Panc1 (cell line): ENCODE measurements around the gene SYTL1. TPM values are rescaled to one million over a fixed set of nuclear protein-coding genes. Genes with fewer than 3 reads are reported as not detected.

Experiments
- ATAC-seq: fragments of 200-7000 bp; cut with Tn5 transposase; 2 replicates; pipeline ENCODE4 v1.9.1; 2020; ENCODE audit warnings: mild to moderate bottlenecking, moderate library complexity
- BruUV-seq: library from RNA; stranded (reverse); fragments of 400-500 nt; replicated peaks from 2 replicates; lab custom pipeline; 2021; lab: Mats Ljungman, UMichigan
- CTCF ChIA-PET: fragments of 300-600 bp; sonication (Branson Sonifier 250); formaldehyde crosslinking; loops from one replicate; lab custom pipeline; 2022; ENCODE audit warnings: antibody characterized with exemption; lab: Charles Lee
- POLR2A ChIA-PET: fragments of 300-600 bp; sonication (Branson Sonifier 250); formaldehyde crosslinking; loops from one replicate; lab custom pipeline; 2022; ENCODE audit warnings: antibody characterized with exemption; lab: Charles Lee
- DNase-seq: peaks from one replicate; pipeline ENCODE4 v3.0.0-alpha.2; 2010; ENCODE audit warnings: low read depth, low spot score
- H3K27ac ChIP-seq: 2 replicates; pipeline ENCODE4 v1.5.1; 2011; ENCODE audit warnings: mild to moderate bottlenecking, low read length, inconsistent platforms
- H3K27me3 ChIP-seq: fragments of 200-500 bp; sonication (Bioruptor generic); 2 replicates; pipeline ENCODE4 v1.6.0; 2014; ENCODE audit warnings: low read length, inconsistent platforms; ENCODE audit not compliant: control insufficient read depth, insufficient read depth
- H3K36me3 ChIP-seq: fragments of 200-500 bp; sonication (Bioruptor generic); 2 replicates; pipeline ENCODE4 v1.5.1; 2014; ENCODE audit warnings: inconsistent platforms, mild to moderate bottlenecking, low read length, moderate library complexity; ENCODE audit not compliant: control insufficient read depth, insufficient read depth
- H3K4me1 ChIP-seq: 2 replicates; pipeline ENCODE4 v1.5.1; 2011; ENCODE audit warnings: inconsistent platforms, mild to moderate bottlenecking, low read length, moderate library complexity; ENCODE audit not compliant: control insufficient read depth, insufficient read depth
- H3K4me3 ChIP-seq, 2 experiments: 2 replicates each; pipeline ENCODE4 v1.5.1; 2011 to 2012; ENCODE audit warnings: low read depth in 2 of 2, low read length in 2 of 2, mild to moderate bottlenecking in 2 of 2, inconsistent platforms in 1 of 2, moderate library complexity in 1 of 2
- H3K9me3 ChIP-seq: fragments of 200-500 bp; sonication (Bioruptor generic); 2 replicates; pipeline ENCODE4 v1.5.1; 2014; ENCODE audit warnings: low read depth, mild to moderate bottlenecking, inconsistent platforms, low read length, moderate library complexity; ENCODE audit not compliant: control insufficient read depth, insufficient read depth
- POLR2AphosphoS5 ChIP-seq: IDR thresholded peaks from 2 replicates; pipeline ENCODE4 v1.6.1; 2012; ENCODE audit warnings: mild to moderate bottlenecking, low read depth, low read length, moderate library complexity
- REST ChIP-seq, 2 experiments: IDR thresholded peaks; 2 replicates each; pipeline ENCODE4 v1.6.1; 2011 to 2012; ENCODE audit warnings: low read depth in 2 of 2, control low read depth in 1 of 2, low read length in 1 of 2, mild to moderate bottlenecking in 1 of 2, moderate library complexity in 1 of 2; ENCODE audit not compliant: insufficient read depth in 1 of 2
- SIN3A ChIP-seq: IDR thresholded peaks from 2 replicates; pipeline ENCODE4 v1.6.1; 2012; ENCODE audit warnings: low read depth, mild to moderate bottlenecking, low read length, moderate library complexity, borderline replicate concordance; ENCODE audit not compliant: insufficient read depth
- TCF7L2 ChIP-seq: IDR thresholded peaks from 2 replicates; pipeline ENCODE4 v1.6.1; 2011; ENCODE audit warnings: mild to moderate bottlenecking, low read depth, low read length, inconsistent platforms
- in situ Hi-C: cut with HindIII; loops from 2 replicates; pipeline ENCODE4 v1.10.0; 2016; ENCODE audit warnings: low sequenced_read_pairs, low pct_unique_long_range_greater_than_20kb
- intact Hi-C: fragments of 100-400 bp; cut with micrococcal nuclease; formaldehyde crosslinking; loops from one replicate; pipeline ENCODE4 v1.10.0; 2022; ENCODE audit not compliant: unreplicated experiment
- total RNA-seq: library from RNA; stranded (reverse); gene quantifications from one replicate; pipeline ENCODE4 v1.2.1, GENCODE V29; 2021; ENCODE audit not compliant: unreplicated experiment
- TF ChIP-seq, protein P1 (sequence below): fragments of 450-650 bp; IDR thresholded peaks from 2 replicates; pipeline ENCODE4 v1.5.1; 2017; ENCODE audit warnings: mild to moderate bottlenecking

SYTL1 gene
- total RNA-seq, 1 experiment from 2014 or later: 2.4 TPM

DNA sequence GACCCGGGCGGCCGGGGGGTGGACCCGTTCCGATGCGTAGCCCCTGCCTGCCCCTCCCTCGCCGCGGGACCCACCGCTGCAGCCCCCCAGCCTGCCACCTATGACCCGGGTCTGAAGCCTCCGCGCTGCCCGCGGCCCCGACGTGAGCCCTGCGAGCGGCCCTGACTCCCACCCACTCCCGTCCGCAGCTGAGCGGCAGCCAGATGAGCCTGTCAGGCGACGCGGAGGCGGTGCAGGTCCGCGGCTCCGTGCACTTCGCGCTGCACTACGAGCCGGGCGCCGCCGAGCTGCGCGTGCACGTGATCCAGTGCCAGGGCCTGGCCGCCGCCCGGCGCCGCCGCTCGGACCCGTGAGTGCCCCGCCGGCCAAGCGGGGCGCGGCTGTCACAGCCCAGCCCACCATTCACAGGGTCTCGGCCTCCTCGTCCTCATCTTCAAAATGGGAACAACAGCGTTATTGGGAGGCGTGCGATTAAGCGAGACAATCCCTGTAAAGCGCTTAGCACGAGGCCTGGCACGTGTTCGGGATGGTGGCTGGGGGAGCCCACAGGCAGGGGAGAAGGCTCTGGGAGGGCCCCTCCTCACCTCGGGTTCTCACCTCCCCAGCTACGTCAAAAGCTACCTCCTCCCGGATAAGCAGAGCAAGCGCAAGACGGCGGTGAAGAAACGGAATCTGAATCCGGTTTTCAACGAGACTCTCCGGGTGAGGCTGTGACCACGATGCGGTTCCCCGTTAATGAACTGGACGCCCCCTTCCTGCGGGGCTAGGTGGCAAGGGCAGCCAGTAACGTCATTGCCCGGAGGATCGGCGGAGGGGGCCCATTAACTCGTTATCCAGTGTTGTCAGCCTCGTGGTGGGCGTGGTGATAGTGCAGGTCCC is 8.2 kb downstream of the SYTL1 start:
- CTCF ChIA-PET: interaction anchor here (0.5 to 1.0 kb wide), 7 partner anchors 13 to 240 kb away, joined by 3 to 10 read pairs (median 4); no protein-coding TSS in a partner anchor
- in situ Hi-C loops: no loop called here
- BruUV-seq: no TSS peak
- DNase-seq (no peak), ATAC-seq (peak; percentile 89)
- peak overlapping the region; percentile 46 to 59 for H3K4me3 ChIP-seq
- peak overlapping the region; percentile 83 for H3K27ac ChIP-seq
- POLR2A ChIA-PET: interaction anchor here (0.6 kb wide), 2 partner anchors 218 to 385 kb away, joined by 3 read pairs; no protein-coding TSS in a partner anchor
- peaks cover 19% of the 10 kb centered on the region for H3K4me1 ChIP-seq
- H3K9me3 ChIP-seq: no peaks in the 10 kb centered on the region
- intact Hi-C loops: no loop called here
- no peaks in the 10 kb centered on the region for H3K27me3 ChIP-seq
- no peaks in the 10 kb centered on the region for H3K36me3 ChIP-seq
- TF ChIP-seq SIN3A (no peak; the same call in 1 of the 2 replicates), POLR2AphosphoS5 (0 out of 2 replicates have a peak, but pooled peaks have one; percentile 9), REST (IDR thresholded peaks at IDR 0.05; ENCODE audit: insufficient read depth in 1 of 2, low read depth in 2 of 2, low read length in 1 of 2) (no peak), TCF7L2 (no peak)
- TF ChIP-seq, protein P1, sequence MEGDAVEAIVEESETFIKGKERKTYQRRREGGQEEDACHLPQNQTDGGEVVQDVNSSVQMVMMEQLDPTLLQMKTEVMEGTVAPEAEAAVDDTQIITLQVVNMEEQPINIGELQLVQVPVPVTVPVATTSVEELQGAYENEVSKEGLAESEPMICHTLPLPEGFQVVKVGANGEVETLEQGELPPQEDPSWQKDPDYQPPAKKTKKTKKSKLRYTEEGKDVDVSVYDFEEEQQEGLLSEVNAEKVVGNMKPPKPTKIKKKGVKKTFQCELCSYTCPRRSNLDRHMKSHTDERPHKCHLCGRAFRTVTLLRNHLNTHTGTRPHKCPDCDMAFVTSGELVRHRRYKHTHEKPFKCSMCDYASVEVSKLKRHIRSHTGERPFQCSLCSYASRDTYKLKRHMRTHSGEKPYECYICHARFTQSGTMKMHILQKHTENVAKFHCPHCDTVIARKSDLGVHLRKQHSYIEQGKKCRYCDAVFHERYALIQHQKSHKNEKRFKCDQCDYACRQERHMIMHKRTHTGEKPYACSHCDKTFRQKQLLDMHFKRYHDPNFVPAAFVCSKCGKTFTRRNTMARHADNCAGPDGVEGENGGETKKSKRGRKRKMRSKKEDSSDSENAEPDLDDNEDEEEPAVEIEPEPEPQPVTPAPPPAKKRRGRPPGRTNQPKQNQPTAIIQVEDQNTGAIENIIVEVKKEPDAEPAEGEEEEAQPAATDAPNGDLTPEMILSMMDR: no peak

DNA sequence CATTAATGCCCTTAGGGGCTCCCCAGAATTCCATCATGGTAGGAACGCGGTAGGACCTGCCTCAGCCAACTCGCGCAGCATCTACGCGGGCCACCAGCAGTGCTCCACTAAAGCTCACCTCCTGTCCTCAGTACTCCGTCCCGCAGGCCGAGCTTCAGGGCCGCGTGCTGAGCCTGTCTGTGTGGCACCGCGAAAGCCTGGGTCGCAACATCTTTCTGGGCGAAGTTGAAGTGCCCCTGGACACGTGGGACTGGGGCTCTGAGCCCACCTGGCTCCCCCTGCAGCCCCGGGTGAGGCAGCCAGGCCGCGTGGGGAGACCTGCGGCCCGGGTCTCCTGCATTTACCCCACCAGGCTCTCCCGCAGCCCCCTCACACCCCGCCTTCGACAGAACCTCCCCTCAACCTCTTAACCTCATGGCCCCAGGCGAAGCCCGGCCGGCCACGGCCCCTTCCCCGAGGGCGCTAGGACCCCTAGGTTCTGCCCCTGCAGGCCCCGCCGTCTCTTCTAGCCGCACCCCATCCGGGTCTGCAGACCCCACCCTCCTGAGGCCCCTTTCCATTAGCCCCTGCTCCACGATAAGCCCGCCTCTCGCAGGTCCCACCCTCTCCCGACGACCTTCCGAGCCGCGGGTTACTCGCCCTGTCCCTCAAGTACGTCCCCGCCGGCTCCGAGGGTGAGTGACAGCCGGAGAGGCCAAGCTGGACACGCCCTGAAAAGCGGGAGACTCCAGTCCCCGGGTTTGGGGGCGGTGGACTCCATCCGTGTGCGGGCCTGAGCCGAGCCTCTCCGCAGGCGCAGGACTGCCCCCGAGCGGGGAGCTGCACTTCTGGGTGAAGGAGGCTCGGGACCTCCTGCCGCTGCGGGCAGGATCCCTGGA is 9.1 kb downstream of the SYTL1 start:
- Histone ChIP-seq H3K4me1 (peaks cover 19% of the 10 kb centered on the region), H3K4me3 (peak overlapping the region; percentile 11 to 30; a peak in 2 of 4 replicates), H3K36me3 (no peaks in the 10 kb centered on the region), H3K27ac (peak overlapping the region; percentile 42), H3K27me3 (no peaks in the 10 kb centered on the region), H3K9me3 (no peaks in the 10 kb centered on the region)
- intact Hi-C loops (no loop called here), in situ Hi-C loops (no loop called here)
- ChIA-PET CTCF (interaction anchor here (0.5 kb wide), 1 partner anchor 247 kb away, joined by 11 read pairs; no protein-coding TSS in a partner anchor), POLR2A (interaction anchor here (0.5 kb wide), 1 partner anchor 344 kb away, joined by 3 read pairs; no protein-coding TSS in a partner anchor)
- BruUV-seq: no TSS peak
- ATAC-seq (peak; percentile 64), DNase-seq (no peak)
- TF ChIP-seq SIN3A (no peak), REST (IDR thresholded peaks at IDR 0.05; ENCODE audit: insufficient read depth in 1 of 2, low read depth in 2 of 2, low read length in 1 of 2) (no peak), POLR2AphosphoS5 (no peak), TCF7L2 (no peak)
- TF ChIP-seq, protein P1: no peak
